ENCODE data around the gene WARS2. TPM values are rescaled to one million over a fixed set of nuclear protein-coding genes. Genes with fewer than 3 reads are reported as not detected.

Gene WARS2
- total RNA-seq, 1 experiment from 2014 or later: 17.6 TPM

DNA sequence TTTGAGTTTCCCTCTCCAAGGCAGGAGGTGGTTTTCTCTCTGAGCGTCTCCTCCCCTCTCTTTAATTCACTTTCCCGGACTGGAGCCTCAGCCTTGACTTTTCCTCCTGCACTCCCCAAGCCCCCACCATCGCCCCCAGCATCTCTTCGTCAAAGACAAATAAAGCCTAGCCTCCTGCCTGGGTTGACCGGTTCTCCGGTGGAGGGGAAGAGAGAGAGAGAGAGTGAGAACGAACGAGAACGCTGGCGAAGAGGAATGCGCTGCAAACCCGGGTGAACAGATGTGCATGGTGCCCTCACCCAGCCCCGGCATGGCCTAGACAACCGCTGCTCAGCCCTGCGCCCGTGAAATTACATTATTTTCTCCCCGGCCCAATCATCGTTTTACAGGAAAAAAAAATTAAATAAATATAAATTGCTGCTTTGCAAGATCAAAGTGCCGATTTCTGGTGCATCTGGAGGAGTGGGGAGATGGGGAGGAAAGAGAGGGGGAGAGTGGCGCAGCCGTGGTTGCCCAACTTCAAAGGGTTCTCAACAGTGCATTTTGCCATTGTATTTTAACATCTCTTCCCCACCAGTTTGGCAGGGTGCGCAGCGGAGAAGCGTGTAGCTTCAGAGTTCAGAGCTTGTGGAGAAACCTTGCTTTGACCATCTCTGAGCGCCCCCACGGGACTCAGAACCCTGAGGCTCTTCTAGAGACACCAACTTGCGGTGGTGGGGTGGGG lies 140.9 kb downstream of the WARS2 start:
- no TSS peak for BruUV-seq (replicated peaks)
- H3K4me1 ChIP-seq (replicated peaks; ENCODE audit: insufficient read depth): peaks cover 13% of the 10 kb centered on the region
- H3K27ac ChIP-seq: no peak overlapping the region
- no peak overlapping the region for H3K4me3 ChIP-seq
- H3K27me3 ChIP-seq (ENCODE audit: insufficient read depth, low read depth): peaks cover 12% of the 10 kb centered on the region; the same call in 1 of the 2 replicates
- H2AFZ ChIP-seq: no peak overlapping the region
- no peaks in the 10 kb centered on the region for H3K9me2 ChIP-seq (ENCODE audit: insufficient read depth)
- intact Hi-C loops (cut with micrococcal nuclease; ENCODE audit: unreplicated experiment): loop anchor here (5.0 to 10.0 kb wide), 2 partner anchors 143 to 275 kb away; partner anchors contain the start of gene WARS2
- H4K20me1 ChIP-seq (ENCODE audit: insufficient read depth): no peaks in the 10 kb centered on the region
- H3F3A ChIP-seq (ENCODE audit: insufficient read depth, low read depth): no peaks in the 10 kb centered on the region
- no peak overlapping the region for H3K4me2 ChIP-seq
- H3K9me3 ChIP-seq (ENCODE audit: insufficient read depth, low read depth): no peaks in the 10 kb centered on the region
- no peak for DNase-seq
- CTCF ChIA-PET: no interaction called here
- TF ChIP-seq, protein P1, sequence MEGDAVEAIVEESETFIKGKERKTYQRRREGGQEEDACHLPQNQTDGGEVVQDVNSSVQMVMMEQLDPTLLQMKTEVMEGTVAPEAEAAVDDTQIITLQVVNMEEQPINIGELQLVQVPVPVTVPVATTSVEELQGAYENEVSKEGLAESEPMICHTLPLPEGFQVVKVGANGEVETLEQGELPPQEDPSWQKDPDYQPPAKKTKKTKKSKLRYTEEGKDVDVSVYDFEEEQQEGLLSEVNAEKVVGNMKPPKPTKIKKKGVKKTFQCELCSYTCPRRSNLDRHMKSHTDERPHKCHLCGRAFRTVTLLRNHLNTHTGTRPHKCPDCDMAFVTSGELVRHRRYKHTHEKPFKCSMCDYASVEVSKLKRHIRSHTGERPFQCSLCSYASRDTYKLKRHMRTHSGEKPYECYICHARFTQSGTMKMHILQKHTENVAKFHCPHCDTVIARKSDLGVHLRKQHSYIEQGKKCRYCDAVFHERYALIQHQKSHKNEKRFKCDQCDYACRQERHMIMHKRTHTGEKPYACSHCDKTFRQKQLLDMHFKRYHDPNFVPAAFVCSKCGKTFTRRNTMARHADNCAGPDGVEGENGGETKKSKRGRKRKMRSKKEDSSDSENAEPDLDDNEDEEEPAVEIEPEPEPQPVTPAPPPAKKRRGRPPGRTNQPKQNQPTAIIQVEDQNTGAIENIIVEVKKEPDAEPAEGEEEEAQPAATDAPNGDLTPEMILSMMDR (conservative IDR thresholded peaks at IDR 0.05): no peak
- TF ChIP-seq EZH2 (IDR thresholded peaks at IDR 0.05; ENCODE audit: low read depth): no peak
- no peaks in the 10 kb centered on the region for H3K36me3 ChIP-seq (ENCODE audit: low read depth)
- POLR2A ChIA-PET (ENCODE audit: unreplicated experiment): no interaction called here
- H3K79me2 ChIP-seq (ENCODE audit: low read depth): no peaks in the 10 kb centered on the region

DNA sequence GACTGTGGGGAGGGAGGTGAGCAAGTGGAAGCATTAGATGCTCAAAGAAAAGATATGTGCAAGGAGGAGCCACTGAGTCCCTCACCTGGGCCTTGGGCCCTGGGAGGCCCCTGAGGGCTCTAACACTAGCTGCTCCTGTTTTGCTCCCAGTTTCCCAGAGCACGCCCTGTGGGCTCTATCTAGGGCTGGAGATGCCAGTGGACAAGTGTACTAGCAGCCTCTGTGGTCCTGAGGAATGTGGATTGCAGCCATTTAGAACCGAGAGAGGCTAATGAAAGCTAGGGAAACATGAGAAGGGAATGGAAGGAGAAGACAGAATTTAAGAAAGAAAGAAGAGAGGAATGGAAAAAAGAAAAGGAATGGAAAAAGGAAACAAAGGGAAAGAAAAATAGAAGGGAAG lies 142.3 kb downstream of the WARS2 start:
- Histone ChIP-seq H3K27me3 (ENCODE audit: insufficient read depth, low read depth) (peaks cover 23% of the 10 kb centered on the region; the same call in 1 of the 2 replicates), H3K9me3 (ENCODE audit: insufficient read depth, low read depth) (no peaks in the 10 kb centered on the region), H3K4me3 (no peak overlapping the region), H3K9me2 (ENCODE audit: insufficient read depth) (no peaks in the 10 kb centered on the region), H3K4me1 (replicated peaks; ENCODE audit: insufficient read depth) (peaks cover 13% of the 10 kb centered on the region), H3K27ac (no peak overlapping the region), H3F3A (ENCODE audit: insufficient read depth, low read depth) (no peaks in the 10 kb centered on the region), H3K36me3 (ENCODE audit: low read depth) (no peaks in the 10 kb centered on the region), H3K4me2 (no peak overlapping the region), H4K20me1 (ENCODE audit: insufficient read depth) (no peaks in the 10 kb centered on the region), H2AFZ (no peak overlapping the region), H3K79me2 (ENCODE audit: low read depth) (no peaks in the 10 kb centered on the region)
- CTCF ChIA-PET: no interaction called here
- DNase-seq: no peak
- POLR2A ChIA-PET (ENCODE audit: unreplicated experiment): no interaction called here
- intact Hi-C loops (cut with micrococcal nuclease; ENCODE audit: unreplicated experiment): no loop called here
- BruUV-seq (replicated peaks): no TSS peak
- TF ChIP-seq, protein P1 (conservative IDR thresholded peaks at IDR 0.05): no peak
- no peak for TF ChIP-seq EZH2 (IDR thresholded peaks at IDR 0.05; ENCODE audit: low read depth)

DNA sequence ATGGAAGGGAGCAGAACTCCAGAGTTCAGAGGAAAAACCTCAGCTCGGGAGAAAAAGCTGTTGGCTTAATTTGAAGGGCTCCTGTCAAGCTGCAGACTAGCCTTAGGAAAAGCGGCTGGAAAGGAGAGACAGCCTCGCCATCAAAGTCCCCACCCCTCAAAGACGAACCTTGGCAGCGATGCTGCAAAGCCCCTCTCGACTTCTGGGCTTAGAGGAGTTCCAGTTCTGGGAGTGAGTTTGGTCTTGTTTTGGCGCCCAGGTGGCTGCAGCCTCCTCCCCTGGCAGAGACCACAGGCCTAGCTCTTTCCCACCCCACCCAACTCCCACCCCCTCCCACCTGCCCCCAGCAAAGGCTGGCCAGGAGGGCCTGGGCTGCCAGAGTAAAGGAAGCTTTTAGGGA lies 143.2 kb downstream of the WARS2 start:
- no peaks in the 10 kb centered on the region for H3F3A ChIP-seq (ENCODE audit: insufficient read depth, low read depth)
- intact Hi-C loops (cut with micrococcal nuclease; ENCODE audit: unreplicated experiment): no loop called here
- ChIA-PET CTCF (no interaction called here), POLR2A (ENCODE audit: unreplicated experiment) (no interaction called here)
- no TSS peak for BruUV-seq (replicated peaks)
- H3K36me3 ChIP-seq (ENCODE audit: low read depth): no peaks in the 10 kb centered on the region
- H3K27ac ChIP-seq: no peak overlapping the region
- H4K20me1 ChIP-seq (ENCODE audit: insufficient read depth): no peaks in the 10 kb centered on the region
- TF ChIP-seq EZH2 (IDR thresholded peaks at IDR 0.05; ENCODE audit: low read depth): no peak
- TF ChIP-seq, protein P1 (conservative IDR thresholded peaks at IDR 0.05): no peak
- H3K79me2 ChIP-seq (ENCODE audit: low read depth): no peaks in the 10 kb centered on the region
- DNase-seq: no peak
- no peaks in the 10 kb centered on the region for H3K9me3 ChIP-seq (ENCODE audit: insufficient read depth, low read depth)
- H3K9me2 ChIP-seq (ENCODE audit: insufficient read depth): no peaks in the 10 kb centered on the region
- peaks cover 23% of the 10 kb centered on the region for H3K27me3 ChIP-seq (ENCODE audit: insufficient read depth, low read depth)
- H3K4me2 ChIP-seq: no peak overlapping the region
- no peak overlapping the region for H2AFZ ChIP-seq
- peaks cover 8% of the 10 kb centered on the region for H3K4me1 ChIP-seq (replicated peaks; ENCODE audit: insufficient read depth)
- no peak overlapping the region for H3K4me3 ChIP-seq

Data from PC-9 (cell line).